ENCODE data around the gene TNIP2.

Gene TNIP2, protein sequence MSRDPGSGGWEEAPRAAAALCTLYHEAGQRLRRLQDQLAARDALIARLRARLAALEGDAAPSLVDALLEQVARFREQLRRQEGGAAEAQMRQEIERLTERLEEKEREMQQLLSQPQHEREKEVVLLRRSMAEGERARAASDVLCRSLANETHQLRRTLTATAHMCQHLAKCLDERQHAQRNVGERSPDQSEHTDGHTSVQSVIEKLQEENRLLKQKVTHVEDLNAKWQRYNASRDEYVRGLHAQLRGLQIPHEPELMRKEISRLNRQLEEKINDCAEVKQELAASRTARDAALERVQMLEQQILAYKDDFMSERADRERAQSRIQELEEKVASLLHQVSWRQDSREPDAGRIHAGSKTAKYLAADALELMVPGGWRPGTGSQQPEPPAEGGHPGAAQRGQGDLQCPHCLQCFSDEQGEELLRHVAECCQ

DNA sequence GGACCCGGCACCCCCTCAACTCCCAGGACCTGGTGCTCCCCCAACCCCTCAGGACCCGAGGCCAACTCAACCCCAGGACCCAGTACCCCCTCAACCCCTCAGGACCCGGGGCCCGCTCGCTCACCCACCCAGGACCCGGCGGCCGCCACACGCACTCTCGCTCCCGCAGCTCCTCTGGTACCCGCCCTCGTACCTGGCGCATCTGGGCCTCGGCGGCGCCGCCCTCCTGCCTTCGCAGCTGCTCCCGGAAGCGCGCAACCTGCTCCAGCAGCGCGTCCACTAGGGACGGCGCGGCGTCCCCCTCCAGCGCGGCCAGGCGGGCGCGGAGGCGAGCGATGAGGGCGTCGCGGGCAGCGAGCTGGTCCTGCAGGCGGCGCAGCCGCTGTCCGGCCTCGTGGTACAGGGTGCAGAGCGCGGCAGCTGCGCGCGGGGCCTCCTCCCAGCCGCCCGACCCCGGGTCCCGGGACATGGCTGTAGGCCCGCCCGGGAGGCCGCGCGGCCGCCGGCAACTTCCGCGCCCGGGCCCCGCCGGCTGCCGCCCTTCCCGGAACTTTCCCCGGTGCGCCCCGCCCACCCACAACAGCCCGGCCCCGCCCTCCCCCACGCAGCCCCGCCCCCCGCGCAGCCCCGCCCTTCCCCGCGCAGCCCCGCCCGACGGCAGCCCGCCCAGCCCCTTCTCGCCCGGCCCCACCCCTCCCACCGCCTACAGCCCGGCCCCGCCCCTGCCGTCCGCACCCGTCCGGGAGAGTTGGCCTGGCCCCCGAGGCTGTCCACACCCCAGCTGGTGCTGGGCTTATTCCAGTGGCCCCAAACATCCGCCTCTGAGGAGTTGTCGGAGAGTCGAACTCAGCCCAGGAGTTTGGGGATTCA is at the start of gene TNIP2:
Gene TNIP2, minus strand, starts transcription at position 516 of the 870 bp plus-strand sequence. Its CDS starts 47 bp downstream, at position 469.
- peak; percentile 39 for DNase-seq

DNA sequence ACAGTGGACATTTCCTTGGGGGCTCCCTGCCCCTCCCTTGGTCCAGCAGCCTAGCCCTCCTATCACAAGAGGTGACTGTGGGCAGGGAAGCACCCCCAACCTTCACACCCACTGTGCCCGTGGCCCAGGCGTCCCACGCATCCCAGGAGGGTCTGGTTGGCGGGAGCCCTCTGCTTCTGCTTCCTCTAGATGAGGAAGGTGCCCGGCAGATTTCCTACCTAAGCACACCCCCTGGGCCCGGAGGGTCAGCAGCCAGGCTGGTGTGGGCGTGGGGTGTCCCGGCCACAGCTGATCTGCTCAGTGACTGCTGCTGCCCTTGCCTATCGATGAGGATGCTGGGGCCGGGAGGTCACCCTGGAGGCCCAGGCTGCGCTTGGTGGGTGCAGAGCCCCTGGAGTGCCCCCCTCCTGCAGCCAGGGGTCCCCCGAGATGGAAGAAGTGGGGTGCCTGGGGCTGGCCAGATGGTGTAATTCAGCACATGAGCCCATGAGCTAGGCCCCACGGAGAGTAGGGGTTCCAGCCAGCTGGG is 48.9 kb upstream of the TNIP2 start:
- DNase-seq = no peak

DNA sequence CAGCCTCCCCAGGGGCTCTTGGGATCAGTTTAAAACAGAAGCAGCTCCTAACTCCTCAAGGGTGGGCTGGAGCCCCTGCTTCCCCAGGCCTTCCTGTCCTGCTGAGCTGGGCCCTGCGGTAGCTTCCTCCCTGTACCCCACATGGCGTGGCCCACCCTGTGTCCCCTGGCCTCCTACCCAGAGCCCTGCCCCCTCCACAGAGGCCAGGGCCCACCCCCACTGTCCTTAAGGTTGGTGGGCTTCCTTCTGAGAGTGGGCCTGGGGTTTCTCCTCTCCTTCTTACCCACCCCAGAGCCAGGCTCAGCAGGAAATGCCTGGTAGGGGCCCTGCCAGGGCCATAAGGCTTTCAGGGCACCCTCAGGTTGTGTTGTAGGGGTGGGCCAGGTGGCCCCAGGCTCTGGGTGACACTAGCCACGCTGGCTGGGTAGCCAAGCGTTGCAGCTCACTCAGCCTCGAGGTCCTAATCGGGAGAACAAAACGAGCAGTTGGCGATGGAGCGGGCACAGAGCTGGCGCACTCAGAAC is 48.4 kb upstream of the TNIP2 start:
- DNase-seq = no peak

DNA sequence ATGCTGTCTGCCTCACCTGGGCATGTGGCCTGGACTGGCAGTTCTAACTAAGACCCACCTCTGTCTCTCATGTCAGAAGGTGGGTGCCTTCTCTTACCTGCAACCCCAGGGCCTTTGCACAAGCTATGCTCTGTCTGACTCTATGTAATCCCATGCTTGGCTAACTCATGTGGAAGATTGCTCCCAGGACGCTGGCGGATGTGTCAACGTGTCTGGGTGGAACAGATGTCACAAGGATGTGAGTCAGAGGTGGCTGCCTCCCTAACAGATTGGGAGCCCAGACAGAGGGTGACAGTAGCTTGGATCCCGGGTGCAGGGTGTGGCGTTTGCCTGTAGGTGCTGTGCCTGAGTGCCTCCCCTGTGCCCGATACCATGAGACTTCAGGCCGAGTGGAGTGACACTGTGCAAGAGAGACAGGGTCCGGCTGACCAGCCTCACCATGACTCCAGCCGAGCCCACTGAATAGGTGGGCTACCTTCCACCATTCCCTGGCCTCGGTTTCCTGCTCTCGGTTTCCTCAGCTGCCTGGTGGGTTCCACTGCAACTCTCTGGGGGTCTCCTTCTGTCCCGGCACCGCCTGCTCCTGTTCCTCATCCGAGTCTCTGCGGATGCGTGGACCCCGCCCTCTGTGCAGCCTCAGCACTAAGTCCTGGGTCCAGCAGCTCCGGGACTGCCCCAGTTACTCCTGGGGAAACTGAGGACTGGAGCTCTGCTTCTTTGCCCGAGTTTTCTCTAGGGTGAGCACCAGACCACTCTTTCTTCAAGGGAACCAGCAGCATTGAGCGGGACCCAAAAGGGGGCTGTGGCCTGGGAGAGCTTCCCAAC is 47.7 kb upstream of the TNIP2 start:
- no peak for DNase-seq

DNA sequence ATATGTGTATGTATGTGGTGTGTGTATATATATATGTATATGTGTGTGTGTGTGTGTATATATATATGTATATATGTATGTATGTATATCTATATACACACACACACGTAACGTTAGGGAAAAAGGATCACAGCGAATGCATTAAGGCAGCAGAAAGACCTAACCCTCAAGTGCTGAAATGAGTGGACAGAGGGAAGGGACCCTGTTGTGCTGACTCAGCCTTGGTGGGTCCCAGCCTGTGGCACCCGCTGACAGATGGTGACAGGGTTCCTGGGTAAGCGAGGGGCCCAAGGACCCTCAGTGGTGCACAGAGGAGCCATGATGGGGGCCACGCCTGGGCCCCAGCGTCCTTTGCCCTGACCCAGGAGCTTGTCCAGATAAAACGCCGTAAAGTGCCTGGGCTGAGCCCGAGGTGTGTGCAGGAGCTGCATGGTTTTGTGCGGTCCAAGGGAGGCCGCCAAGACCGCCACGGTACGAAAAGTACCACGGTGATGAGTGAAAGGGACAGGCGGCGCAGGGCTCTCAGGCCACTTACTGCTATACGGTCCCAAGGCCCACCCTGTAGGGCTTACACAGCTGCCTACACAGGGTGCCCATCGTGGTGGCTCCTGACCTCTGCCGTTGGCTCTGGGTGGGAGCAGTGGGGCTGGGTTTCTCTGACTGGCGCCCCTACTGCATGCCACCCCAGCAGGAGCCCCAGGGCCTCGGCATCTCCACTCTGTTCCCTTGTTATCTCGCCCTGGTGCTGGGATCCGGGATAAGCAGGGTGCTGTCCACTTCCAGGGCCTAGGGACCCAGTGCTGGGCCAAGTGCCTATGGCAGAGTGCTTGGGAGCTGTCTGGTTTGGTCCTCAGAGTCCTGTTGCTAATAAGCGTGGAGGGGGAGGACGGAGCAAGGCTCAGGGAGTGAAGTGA is 46.7 kb upstream of the TNIP2 start:
- no peak for DNase-seq

DNA sequence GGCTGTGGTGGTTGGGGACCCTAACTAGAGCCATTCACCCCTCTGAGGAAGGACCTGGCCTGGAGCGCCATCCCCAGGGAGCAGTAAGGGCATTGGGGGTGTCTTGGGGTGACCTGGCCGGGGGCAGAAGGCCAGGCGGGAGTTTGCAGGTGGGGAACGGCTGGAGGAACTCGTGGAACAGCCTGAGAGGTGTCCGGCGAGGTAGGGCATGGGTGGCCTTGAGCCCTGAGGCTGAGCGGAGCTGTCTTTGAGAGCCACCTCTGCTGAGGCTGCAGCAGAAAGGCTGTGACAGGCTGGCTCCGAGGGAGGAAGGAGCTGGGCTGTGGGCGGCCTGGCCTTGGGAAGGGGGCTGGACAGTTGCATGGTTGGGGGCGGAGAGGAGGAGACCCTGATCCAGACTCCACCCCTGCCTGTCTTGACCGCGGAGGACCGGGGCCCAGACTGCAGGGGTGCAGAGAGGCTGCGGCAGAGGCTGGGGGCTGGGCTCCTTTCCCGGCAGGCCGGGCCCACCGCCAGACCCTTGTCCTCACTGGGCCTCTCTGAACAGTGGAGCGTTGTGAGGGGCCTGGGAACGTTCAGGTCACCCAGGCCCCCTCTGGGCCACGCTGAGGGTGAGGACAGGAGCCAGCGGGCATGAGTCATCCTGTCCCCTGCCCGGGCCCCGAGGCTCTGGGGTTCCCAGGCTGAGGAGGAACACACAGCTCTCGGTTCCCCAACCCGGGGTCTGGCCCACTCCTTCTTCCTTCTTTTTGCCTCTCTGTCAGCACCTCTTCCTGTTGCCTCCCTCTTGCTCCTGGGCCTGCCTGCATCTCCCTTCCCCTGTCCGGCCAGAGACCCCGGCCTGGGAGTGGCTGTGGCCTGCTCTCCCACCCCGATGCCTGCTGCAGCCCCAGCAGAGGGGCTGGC is 44.8 kb upstream of the TNIP2 start:
- no peak for DNase-seq

DNA sequence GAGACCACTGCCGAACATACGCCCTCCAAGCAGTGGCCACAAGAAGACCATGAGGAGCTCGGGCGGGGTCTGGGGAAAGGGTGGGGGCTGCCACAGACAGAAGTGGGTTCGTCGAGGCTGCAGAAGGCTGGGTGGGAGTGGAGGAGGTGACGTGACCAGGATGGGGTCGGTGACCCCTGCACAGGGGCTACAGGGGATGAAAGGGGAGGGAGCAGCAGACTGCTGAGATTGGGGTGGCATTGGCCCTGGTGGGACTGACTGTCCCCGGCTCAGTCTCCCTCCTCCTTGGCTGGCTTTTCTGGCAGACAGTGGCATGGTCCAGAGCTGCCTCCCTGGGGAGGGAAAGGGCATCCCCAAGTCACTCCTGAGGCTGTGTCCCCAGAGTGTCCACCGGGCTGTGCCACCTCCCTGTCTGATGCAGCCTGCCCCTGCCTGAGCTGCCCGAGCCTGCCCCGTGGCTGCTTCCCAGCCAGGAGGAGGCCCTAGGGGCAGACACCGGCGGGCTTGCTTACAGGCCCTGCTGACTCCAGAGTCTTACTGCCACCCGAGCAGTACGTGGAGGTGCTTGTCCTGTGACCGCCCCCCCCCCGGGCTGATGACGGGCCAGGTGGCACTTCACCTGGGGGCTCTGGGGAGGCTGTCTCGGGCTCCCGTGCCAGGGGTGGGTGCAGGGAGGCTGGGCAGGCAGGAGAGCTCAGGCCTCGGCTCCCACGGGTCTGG is 44.0 kb upstream of the TNIP2 start:
- no peak for DNase-seq

DNA sequence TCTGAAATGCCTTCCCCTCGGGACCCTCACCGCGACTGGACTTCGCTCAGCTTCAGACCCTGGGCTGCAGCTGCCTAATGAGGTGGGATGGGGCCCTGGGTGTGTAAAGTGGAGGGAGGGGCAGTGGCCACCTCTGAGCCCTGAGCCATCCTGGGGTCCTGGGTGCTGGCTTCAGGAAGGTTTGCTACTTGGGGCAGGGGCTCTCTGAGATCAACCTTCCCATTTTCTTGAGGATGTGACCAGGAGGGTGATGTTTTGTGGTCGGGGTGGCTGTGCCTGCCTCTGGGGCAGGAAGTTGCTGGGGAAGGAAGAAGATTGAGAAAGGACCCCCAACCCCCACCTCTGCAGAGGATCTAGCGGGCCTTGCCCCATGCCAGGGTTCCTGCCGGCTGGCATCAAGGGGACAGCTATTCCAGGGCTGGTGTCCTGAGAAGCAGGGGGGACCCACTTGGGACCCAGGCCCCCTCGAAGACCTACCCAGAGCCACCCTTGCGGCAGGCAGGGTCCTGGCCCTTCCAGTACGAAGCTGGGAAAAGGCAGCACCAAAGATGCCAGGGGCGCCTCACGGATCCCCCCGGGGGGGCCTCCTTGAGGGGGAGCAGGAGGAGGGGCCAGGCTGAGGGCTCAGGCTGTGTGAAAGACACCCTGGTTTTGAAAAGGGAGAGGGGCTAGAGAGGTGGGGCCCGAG is 43.2 kb upstream of the TNIP2 start:
- DNase-seq = no peak

DNA sequence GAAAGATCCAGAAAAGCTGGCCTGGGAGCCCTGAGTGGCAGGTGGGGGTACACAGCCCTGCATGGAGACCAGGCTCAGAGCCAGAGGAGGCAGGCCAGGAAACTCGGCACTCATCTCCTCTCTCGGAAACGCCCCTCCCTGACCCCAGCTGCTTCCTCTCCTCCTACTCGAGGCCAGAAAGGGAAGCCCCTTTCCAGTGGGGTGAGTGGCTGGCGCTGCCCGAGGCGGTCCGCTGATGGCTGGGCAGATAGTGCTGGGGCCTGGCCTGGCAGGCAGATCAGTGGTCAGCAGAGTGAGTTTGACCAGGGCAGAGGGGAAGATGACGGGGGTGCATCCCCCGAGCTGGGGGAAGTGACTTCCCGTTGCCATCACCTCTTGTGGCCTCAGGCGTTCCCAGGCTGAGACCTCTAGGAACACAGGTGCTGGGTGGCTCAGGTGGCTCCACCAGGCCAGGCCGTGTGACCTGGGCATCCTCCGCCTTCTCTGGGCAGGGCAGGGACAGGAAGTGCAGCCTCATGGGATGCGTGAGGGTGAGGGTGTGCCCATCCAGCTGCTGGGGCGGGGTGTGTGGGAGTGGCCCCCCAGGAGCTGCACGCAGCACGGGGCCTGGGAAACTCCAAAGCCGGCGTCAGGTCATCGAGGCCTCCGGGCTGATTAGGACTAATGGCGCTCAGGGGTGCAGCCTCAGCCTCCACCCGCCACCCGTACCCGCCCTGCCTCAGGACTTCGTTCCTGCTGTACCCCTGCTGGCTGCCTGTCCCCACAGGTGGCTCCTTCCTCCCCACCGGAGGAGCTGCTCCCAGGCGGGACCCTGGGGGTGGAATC is 42.5 kb upstream of the TNIP2 start:
- no peak for DNase-seq

DNA sequence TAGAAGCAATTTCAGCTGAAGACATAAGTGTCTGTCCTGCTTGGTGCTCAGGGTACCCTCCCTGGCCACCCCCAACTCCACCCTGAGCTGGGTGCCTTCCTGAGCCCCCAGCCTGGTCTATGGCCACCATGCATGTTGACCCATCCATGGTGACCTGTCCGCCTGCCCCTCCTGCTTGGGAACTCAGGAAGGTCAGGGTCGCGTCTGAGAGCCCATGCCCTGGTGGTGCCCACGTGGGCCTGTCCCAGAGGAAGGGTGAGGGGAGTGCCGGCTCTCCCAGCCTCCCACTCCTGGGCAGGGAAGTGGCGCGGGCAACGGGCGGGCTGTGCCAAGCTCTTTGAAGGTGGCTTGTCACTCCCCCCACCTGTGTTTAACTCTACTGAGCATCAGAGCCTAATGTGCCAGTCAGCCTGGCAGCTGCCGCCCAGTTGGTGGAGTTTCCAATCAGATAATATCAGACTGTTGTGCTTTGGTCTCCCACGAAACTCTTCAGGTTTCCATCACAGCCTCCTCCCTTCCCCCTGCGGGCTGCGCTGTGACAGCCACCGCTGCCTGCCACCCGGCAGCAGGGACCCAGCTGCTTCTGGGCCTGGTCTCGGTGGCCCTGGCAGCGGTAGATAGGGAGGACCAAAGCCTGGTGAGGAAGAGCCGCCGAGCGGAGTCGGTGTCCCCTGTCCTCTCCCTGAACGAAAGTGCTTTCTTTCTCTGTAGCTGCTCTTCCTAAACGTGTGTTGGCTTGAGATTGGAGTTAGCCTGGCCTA is 41.6 kb upstream of the TNIP2 start:
- no peak for DNase-seq

DNA sequence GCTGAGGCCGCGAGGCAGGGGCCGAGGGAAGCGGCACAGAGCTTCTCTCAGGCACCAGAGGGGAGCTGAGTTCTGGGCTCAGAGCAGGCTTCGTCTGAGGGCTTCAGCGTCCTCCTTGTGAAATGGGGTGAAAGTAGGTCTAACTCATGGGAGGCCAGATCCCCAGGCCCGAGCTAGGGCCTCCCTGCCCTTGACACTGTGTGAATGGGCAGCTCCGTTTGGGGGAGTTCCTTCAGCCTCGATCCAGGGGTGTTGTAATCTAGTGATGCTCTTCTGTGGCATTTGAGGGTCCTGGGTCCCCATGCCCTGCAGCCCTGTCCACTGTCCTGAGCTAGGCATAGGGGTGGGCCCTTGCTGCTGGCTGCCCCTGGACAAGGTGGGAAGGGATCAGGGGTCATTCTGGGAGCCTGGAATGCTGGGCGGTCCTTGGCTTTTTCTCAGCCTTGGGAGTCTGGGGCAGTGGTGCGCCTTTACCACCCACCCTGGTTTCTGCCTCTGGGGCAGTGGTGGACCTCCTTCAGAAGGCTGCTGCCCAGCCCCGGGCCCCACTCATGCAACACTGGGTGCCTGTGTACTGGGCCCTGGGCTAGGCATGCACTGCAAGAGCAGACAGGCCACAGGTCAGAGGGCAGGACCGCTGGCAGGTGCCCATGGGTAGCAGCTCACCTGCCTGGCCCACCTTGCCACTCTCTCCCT is 40.9 kb upstream of the TNIP2 start:
- no peak for DNase-seq

DNA sequence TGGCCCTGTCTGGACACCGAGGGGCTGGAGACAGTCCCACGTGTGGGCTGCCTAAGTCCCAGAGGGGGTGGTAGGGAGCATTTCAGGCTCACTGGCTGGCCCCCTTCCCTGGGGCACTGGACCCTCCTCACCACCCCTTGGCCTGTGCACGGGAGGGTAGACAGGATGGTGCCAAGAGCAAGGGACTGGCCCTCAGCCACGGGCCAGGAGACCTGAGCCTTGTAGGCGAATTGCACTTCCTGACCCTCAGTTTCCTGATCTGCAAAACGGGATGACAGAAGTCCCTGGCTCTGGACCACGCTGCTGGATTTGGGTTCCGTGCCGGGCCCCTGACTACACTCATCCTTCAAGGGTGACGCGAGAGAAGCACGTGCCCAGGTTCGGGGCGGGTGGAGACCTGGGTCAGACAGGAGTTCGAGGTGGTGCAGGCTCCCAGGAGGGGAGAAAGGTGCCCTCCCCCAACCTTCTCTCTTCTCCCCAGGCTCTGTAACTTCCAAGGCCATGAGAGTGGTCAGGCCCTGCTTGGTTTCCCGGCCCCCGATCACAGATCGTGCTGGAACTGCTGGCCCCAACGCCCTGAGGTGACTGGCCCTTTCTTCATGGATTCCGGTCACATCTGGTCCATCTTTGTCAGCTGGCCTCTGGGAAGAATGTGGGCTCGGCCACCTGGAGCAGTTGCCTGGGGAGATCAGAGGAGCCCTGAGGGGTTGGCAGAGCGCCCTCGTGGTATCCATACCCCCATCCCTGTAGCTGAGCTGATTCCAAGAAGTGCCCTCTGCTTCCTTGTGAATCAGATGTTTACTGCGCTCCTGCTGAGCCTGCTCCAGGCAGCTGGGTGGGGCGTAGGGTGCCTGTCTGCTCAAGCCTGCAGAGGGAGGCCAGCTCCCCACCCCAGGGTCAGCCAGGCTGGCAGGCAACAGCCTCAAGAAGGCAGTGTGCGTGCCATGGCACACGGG is 40.0 kb upstream of the TNIP2 start:
- no peak for DNase-seq

DNA sequence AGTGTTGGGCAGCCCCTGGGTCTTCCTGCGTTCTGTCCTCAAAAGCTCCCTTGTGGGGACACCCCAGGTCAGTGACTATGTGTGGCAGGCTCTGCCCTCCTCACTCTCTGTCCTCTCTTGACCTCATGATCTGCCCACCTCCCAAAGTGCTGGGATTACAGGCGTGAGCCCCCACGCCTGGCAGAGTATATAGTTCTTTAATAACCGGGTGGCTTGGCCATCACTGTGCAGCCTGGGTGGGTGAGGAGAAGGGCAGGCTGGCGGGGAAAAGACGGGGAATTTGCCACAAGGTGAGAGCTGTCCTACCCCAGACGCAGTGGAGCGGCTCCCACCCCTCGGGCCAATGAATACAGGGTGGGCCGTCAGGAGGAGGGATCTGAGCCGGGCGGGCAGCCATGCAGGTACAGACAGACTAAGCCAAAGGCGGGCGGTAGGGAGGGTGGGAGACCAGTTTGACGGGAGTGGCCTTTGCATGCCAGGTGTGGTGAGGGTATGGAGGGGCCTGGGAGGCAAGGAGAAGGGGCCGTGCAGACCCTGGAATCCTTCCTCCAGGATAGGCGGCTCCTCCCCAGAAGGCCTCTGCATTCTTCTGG is 39.3 kb upstream of the TNIP2 start:
- DNase-seq = no peak

DNA sequence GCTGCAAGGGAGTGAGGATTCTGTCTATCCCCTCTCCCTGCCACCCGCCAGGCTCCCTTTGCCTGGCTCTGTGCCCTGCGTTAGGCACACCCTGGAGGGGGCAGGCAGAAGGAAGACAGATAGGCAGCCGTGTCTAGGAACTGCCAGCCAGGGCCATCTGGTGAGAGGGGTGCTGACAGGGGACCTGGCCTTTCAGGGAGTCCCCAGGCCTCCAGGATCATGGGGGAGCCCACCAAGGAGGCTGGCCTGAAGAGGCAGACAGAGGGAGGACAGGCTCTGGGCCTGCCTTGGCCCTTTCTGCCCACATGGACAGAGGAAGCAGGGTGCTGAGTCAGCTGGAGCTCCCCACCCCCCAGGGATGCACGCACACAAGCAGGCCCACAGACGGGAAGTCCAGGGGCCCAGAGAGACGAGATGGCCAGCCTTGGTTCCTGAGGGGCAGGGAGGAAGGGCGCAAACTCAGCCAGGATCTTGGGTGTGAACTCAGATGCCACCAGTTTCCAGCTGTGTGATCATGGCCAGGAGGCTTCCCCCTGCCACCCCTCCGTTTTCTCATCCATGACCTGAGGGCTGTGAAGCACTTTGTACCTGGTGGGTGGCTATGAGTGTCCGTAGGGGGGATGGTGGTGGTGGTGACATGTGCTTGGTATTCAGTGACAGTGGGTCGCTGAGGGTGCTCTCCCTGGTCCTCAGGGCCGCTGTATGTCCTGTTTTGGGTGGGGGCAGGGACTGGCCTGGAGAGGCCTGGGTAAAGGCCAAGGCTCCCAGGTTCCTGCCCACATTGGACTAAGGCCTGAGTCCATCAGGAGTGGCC is 38.6 kb upstream of the TNIP2 start:
- no peak for DNase-seq
